ENCODE results near the gene DNAH1.

The DNAH1 gene

GRCh38 chr3:52311576-52312119 lies 4.5 kb upstream of the DNAH1 start:
- no peak for DNase-seq (ENCODE audit: low spot score)

DNA sequence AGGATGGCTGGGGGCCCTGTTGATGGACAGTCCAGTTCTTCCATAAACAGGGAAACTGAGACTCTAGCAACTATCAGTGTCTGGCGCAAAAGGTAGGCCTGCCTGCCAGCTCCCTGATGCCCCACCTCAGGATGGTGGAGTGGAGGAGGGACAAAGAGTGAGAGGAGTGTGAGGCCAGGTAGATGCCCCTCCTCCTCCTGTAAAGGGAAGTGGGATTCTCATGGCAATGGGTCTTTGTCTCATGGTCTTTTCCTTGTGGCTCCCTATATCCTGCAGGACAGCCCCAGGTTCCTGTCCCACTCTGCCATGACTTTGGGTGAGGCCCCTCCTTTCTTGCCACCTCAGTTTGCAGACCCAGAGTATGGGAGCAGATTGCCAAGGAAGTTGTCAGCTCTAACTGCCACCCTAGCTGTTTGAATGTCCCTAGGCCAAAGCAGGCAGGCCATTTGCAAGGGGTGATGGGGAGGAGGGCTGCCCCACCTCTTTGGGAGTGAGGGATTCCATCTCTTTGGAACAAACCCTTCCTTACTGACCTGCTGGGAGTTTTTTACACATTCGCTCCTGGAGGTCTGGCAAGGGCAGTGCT lies 2.8 kb upstream of the DNAH1 start:
- DNase-seq (ENCODE audit: low spot score), result no peak

GRCh38 chr3:52313774-52314188 lies 2.3 kb upstream of the DNAH1 start:
- peak; percentile 48 for DNase-seq (ENCODE audit: low spot score)

- DNase-seq (ENCODE audit: low spot score), result no peak
Observed at GRCh38 chr3:52314489-52314888, 1.6 kb upstream of the DNAH1 start.

DNA sequence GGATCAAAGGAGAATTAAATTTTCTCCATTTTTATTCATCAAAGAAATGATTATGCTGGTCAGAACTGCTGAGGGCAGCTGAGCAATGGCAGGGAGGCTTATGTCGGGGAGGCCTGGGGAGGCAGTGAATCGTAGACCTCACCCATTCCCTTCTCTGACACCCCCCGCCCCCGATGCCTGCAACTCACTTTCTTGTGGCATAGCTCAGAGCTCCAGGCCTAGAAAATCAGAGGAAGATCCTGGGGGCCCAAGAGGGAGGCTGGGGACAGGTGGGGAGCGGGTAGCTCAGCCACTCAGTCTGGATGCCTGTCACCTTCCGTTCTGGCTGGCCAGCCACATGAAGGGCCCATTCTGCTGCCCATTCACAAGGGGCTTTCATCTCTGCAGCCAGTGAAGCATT lies 1.1 kb upstream of the DNAH1 start:
- DNase-seq (ENCODE audit: low spot score), result no peak

DNA sequence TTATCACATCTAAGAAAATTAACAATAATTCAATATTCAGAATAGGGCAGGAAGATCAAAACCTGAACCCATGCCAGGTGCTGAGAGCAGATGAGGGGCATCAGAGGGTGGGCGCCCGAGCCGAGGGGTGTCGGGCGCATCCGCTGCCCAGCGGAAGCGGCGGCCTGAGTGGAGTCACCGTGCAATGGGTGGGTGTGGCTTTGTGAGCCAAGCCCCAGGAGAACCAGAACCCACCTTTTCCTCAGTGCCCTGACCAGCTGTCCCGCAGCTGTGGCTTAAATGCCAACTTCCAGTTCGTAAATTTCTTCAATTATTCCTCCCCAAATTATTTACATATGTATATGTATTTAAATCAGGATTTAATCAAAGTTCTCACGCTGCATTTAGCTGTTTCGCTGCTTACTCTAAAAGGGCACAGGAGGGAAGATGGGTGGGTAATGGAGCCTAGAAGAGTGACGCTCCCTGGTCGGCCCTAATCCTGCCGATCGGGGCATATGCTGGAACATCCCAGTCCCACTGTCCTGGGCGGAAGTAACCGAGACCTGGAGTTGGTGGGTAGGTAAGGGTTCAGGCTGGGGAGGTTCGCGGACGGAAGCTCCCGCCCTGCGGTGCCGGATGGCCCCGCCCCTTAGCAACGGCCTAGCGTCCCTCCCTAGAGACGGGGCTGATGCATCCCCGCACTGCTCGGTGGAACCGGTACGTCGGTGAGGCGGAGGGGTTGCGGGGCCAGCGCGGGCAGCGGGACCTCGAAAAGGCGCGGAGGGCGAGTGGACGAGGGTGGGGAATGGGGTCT lies 1.3 kb downstream of the DNAH1 start:
- no peak for DNase-seq (ENCODE audit: low spot score)

DNA sequence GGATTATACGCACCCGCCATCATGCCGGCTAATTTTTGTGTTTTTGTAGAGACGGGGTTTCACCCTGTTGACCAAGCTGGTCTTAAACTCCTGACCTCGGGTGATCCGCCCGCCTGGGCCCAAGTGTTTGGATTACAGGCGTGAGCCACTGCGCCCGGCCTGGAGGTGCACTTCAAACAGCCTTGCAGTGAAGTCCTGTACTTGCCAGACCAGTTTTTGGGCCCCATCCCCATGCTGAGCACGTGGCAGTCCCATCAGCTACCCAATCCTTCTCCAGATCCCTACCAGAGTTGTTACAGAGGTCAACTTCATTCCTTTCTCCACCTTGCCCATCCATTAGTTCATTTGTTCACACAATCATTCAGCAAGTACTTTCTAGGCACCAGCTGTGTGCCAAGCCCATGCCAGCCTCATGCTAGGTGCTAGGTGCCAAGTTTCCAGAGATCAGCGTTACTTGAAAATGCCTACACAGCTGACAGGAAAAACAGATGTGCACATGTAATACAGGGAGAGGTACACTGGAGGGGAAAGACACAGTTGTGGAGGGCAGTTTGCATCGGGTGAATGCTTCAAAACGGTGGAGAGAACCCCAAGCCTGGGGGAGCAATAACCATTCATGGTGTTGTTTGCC lies 2.2 kb downstream of the DNAH1 start:
- no peak for DNase-seq (ENCODE audit: low spot score)

- DNase-seq (ENCODE audit: low spot score), result no peak
Observed at GRCh38 chr3:52319921-52320595, 3.9 kb downstream of the DNAH1 start.

- no peak for DNase-seq (ENCODE audit: low spot score)
Observed at GRCh38 chr3:52321481-52321880, 5.4 kb downstream of the DNAH1 start.

- DNase-seq (ENCODE audit: low spot score), result no peak
Observed at GRCh38 chr3:52322466-52322865, 6.3 kb downstream of the DNAH1 start.

DNA sequence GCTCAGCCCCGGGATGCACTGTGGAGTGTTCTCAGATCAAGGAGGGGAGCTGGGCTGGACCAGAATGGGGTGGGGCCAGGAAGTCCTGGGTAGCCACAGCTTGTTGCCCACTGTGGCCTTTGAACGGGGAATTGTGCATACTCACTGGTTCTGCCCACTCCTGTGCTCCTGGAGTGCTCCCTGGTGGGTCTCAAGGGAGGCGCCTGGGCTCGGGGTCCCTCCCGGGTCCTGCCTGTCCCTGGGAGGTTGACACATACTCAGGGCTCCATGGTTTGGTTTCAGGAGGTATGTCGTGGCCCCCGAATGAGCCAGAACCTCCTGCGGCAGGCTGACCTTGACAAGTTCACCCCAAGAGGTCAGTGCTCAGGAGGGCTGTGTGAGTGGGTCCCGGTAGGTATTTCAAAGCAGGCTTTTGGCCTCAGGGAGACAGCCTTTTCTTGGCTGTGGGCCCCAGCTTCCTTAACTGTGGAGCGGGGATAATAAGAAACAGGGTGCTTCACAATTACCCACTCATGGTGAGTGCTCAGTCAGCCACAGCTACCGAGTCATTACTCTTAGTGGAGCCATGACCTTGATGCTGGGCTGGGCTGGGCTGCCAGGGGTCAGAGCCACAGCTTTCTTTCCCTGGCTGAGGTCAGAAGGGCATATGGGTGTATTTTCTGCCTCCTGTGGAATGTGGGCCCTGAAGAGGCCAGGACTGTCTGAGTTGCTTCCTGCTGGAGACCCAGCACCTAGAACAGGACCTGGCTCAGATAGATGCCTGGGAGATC lies 7.6 kb downstream of the DNAH1 start:
- no peak for DNase-seq (ENCODE audit: low spot score)

GRCh38 chr3:52324676-52325075 lies 8.6 kb downstream of the DNAH1 start:
- DNase-seq (ENCODE audit: low spot score), result no peak

- no peak for DNase-seq (ENCODE audit: low spot score)
Observed at GRCh38 chr3:52325686-52326085, 9.6 kb downstream of the DNAH1 start.

DNA sequence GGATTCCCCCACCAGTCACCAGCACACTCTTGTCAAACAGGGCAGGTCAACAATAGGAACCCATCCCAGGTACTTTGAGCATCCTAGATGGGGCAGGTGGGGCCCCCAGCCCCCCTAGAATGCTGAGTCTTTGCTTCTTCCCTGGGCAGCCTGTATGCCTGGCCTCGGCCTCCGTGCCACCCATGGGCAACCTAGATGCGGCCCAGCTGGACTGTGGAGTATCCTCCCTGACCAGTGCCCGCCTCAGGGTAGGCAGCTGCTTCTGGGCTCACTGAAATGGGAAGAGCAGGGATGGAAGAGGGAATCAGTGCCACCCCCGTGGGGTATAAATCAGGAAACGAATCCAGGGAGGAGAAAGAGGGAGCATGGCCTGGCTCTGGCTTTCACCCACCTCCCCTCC lies 10.9 kb downstream of the DNAH1 start:
- DNase-seq (ENCODE audit: low spot score), result no peak

GRCh38 chr3:52327486-52328290 lies 11.6 kb downstream of the DNAH1 start:
- no peak for DNase-seq (ENCODE audit: low spot score)

DNA sequence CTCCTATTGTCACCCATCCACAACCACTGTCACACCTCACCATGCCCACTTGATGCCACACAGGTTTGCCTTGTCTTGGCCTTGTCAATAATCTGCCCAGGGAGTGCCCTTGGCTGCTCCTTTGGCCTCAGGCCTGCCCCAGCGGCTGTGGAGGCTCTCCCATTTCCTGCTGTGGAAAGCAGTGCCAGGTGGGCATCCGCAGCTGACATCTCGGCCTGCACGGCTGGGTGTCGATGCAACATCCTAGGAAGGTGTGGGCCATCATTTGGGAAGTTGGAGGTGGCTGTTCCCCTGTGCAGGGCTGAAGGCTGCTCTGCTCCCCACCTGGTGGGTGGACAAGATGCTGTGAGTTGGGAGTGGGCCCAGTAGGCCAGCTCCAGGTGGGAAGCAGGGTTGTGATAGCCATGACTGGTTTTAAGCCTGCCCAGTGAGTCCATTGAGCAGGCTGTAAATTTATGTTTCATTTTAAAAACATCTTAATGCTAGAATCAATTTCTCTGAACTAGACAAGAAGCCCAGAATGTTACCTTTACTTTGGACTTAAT lies 12.5 kb downstream of the DNAH1 start:
- DNase-seq (ENCODE audit: low spot score), result no peak

GRCh38 chr3:52330194-52330805 lies 14.2 kb downstream of the DNAH1 start:
- DNase-seq (ENCODE audit: low spot score), result no peak

DNA sequence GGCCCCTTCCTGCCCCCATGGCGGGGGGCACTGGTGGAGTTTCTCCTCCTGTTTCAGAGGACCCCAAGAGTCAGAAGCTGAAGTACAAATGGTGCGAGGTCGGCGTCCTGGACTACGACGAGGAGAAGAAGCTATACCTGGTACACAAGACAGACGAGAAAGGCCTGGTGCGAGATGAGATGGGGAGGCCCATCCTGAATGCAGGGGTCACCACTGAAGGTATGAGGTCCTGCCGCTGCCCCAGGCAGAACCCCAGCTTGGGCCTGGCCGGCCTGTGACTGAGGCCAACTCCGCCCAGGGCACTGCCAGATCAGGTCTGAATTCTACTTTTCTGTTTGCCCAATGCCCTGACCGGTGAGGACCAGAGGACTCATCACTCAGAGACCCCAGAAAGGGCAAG lies 15.0 kb downstream of the DNAH1 start:
- DNase-seq (ENCODE audit: low spot score), result no peak

DNA sequence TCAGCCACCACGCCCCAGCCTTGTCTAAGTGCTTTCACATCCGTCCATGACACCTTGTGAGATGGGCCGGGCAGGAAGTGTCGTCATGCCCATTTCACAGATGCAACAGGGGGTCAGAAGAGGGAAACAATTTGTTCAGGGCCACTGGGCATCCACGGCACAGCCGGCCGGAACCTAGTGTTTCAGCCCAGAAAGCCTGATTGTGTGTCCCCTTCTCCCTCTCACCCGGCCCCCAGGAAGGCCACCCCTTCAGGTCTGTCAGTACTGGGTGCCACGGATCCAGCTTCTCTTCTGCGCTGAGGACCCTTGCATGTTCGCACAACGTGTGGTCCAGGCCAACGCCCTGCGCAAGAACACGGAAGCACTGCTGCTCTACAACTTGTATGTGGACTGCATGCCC lies 15.8 kb downstream of the DNAH1 start:
- no peak for DNase-seq (ENCODE audit: low spot score)

GRCh38 chr3:52333869-52334557 lies 17.9 kb downstream of the DNAH1 start:
- no peak for DNase-seq (ENCODE audit: low spot score)

Data from kidney capillary endothelial cell (primary cell).